Prostate gland (tissue), 2 donors: ENCODE data around the gene HRC.

Experiments
- CTCF ChIP-seq, 4 experiments: fragments of 200-600 bp in 2 of 4; fragments of 450-650 bp in 2 of 4; sonication (generic) in 2 of 4; IDR thresholded peaks; 1 replicate in 3 of 4; 2 replicates in 1 of 4; pipeline ENCODE4 v1.5.1; 2016 to 2019; ENCODE audit warnings: antibody characterized with exemption in 4 of 4, mild to moderate bottlenecking in 2 of 4, moderate library complexity in 2 of 4
- POLR2A ChIP-seq: fragments of 450-650 bp; IDR thresholded peaks from one replicate; pipeline ENCODE4 v1.6.1; 2016; ENCODE audit warnings: antibody characterized with exemption, mild to moderate bottlenecking

- TF ChIP-seq POLR2A (no peak), CTCF (IDR thresholded peaks at IDR 0.05) (no peak)
Observed at GRCh38 chr19:49111218-49111998, 43.8 kb downstream of the HRC start.
